MM.1S (cell line): Measurements from ENCODE around the gene ACP6.

Source experiments
- DNase-seq: peaks from one replicate; pipeline ENCODE4 v3.0.0-alpha.2; 2015
- H2AFZ ChIP-seq: fragments of 300-600 bp; sonication (generic); 2 replicates; pipeline ENCODE4 v1.6.0; 2016; ENCODE audit warnings: antibody characterized with exemption, low read length
- H3F3A ChIP-seq: fragments of 300-600 bp; sonication (generic); 2 replicates; pipeline ENCODE4 v1.6.1; 2016; ENCODE audit warnings: mild to moderate bottlenecking, antibody characterized with exemption, low read length, moderate library complexity, mixed read lengths; ENCODE audit not compliant: insufficient read depth
- H3K27ac ChIP-seq: fragments of 300-600 bp; sonication (generic); 2 replicates; pipeline ENCODE4 v1.5.1; 2016; ENCODE audit warnings: mild to moderate bottlenecking, low read length
- H3K27me3 ChIP-seq: fragments of 300-600 bp; sonication (generic); replicated peaks from 2 replicates; pipeline ENCODE4 v1.6.0; 2016; ENCODE audit warnings: low read length; ENCODE audit not compliant: insufficient read depth
- H3K36me3 ChIP-seq: fragments of 300-600 bp; sonication (generic); replicated peaks from 2 replicates; pipeline ENCODE4 v1.6.1; 2016; ENCODE audit warnings: mild to moderate bottlenecking, low read length, mixed read lengths; ENCODE audit not compliant: insufficient read depth
- H3K4me1 ChIP-seq: fragments of 300-600 bp; sonication (generic); 2 replicates; pipeline ENCODE4 v1.6.1; 2016; ENCODE audit warnings: low read length, mixed read lengths
- H3K4me2 ChIP-seq: fragments of 300-600 bp; sonication (generic); 2 replicates; pipeline ENCODE4 v1.6.0; 2016; ENCODE audit warnings: low read depth, low read length
- H3K4me3 ChIP-seq: fragments of 300-600 bp; sonication (generic); 2 replicates; pipeline ENCODE4 v1.5.1; 2016; ENCODE audit warnings: low read length, mixed read lengths
- H3K79me2 ChIP-seq: fragments of 300-600 bp; sonication (generic); 2 replicates; pipeline ENCODE4 v1.6.1; 2016; ENCODE audit warnings: mixed run types, low read length, mixed read lengths
- H3K9ac ChIP-seq: fragments of 300-600 bp; sonication (generic); 2 replicates; pipeline ENCODE4 v1.6.1; 2016; ENCODE audit warnings: low read length, mixed read lengths
- H3K9me2 ChIP-seq: fragments of 300-600 bp; sonication (generic); replicated peaks from 2 replicates; pipeline ENCODE4 v1.6.1; 2016; ENCODE audit warnings: mild to moderate bottlenecking, low read length, mixed read lengths; ENCODE audit not compliant: insufficient read depth
- H3K9me3 ChIP-seq: fragments of 300-600 bp; sonication (generic); replicated peaks from 2 replicates; pipeline ENCODE4 v1.6.1; 2016; ENCODE audit warnings: mild to moderate bottlenecking, low read length, mixed read lengths; ENCODE audit not compliant: insufficient read depth
- H4K20me1 ChIP-seq: fragments of 300-600 bp; sonication (generic); 2 replicates; pipeline ENCODE4 v1.6.1; 2016; ENCODE audit warnings: mild to moderate bottlenecking, low read length, moderate library complexity, mixed read lengths; ENCODE audit not compliant: insufficient read depth
- EZH2 ChIP-seq: fragments of 300-600 bp; sonication (generic); optimal IDR thresholded peaks from 2 replicates; pipeline ENCODE3; 2017; ENCODE audit warnings: low read depth, mild to moderate bottlenecking, antibody characterized with exemption, low read length, mixed read lengths
- EZH2phosphoT487 ChIP-seq: fragments of 300-600 bp; sonication (generic); IDR thresholded peaks from 2 replicates; pipeline ENCODE4 v1.6.1; 2018; ENCODE audit warnings: antibody characterized with exemption, low read length
- TF ChIP-seq, protein P1 (sequence below): fragments of 300-600 bp; sonication (generic); IDR thresholded peaks from 2 replicates; pipeline ENCODE4 v1.5.1; 2016; ENCODE audit warnings: antibody characterized with exemption, low read length, mixed read lengths

Gene ACP6

DNA sequence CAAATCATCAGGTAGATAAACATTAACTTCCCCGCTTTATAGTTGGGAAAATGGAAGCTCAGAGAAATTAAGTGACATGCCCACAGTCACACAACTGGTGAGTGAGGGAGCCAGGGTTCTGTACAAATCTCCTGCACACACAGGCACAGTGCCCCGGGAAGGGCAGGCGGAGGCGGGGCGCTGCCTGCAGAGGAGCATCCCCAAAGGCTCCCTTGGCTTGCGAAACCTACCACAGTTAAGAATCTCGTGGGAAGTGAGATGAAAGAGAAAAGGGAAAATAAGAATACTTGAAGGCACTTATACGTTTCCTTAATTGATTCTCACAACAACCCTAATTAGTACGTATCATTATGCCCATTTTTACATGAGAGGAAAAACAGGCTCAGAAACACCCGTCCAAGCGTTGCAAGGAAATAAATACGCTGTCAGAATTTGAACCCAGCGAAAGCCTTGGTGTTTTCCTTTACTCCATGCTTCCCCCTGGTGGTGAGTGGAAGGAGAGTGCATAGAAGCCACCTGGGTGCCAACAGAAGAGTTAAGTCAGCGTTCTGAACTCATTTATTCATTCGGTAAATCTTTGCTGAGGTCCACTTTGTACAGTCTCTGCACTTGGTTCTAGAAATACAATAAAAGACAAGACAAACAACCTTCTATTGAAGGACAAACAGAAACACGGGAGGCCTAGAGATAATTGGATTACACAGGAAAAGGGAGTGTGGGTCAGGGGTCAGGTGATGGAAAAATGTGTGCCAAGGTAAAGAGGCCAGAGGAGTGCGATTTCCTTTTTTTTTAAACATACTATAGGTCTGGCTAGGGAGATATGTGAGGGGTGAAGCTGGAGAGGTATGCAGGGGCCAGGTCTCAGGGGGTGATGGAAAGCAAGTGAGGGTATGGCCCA, 28.4 kb downstream of the ACP6 start:
- H3K36me3 ChIP-seq = no peaks in the 10 kb centered on the region; the same call in 1 of the 2 replicates
- no peak overlapping the region for H3K9ac ChIP-seq
- peak overlapping the region; percentile 59; the same call in 1 of the 2 replicates for H3K4me2 ChIP-seq
- no peaks in the 10 kb centered on the region for H3K27me3 ChIP-seq
- H3F3A ChIP-seq = no peaks in the 10 kb centered on the region
- H3K4me3 ChIP-seq = no peak overlapping the region
- H3K79me2 ChIP-seq = no peaks in the 10 kb centered on the region
- no peaks in the 10 kb centered on the region for H3K9me3 ChIP-seq
- peak; percentile 80 for DNase-seq
- peaks cover 9% of the 10 kb centered on the region for H3K4me1 ChIP-seq
- H3K9me2 ChIP-seq = no peaks in the 10 kb centered on the region
- no peak overlapping the region for H3K27ac ChIP-seq
- TF ChIP-seq, protein P1, sequence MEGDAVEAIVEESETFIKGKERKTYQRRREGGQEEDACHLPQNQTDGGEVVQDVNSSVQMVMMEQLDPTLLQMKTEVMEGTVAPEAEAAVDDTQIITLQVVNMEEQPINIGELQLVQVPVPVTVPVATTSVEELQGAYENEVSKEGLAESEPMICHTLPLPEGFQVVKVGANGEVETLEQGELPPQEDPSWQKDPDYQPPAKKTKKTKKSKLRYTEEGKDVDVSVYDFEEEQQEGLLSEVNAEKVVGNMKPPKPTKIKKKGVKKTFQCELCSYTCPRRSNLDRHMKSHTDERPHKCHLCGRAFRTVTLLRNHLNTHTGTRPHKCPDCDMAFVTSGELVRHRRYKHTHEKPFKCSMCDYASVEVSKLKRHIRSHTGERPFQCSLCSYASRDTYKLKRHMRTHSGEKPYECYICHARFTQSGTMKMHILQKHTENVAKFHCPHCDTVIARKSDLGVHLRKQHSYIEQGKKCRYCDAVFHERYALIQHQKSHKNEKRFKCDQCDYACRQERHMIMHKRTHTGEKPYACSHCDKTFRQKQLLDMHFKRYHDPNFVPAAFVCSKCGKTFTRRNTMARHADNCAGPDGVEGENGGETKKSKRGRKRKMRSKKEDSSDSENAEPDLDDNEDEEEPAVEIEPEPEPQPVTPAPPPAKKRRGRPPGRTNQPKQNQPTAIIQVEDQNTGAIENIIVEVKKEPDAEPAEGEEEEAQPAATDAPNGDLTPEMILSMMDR = peak; percentile 98
- no peak for TF ChIP-seq EZH2phosphoT487
- no peaks in the 10 kb centered on the region for H4K20me1 ChIP-seq
- H2AFZ ChIP-seq = no peak overlapping the region

GRCh38 chr1:147641291-147641690, 29.0 kb downstream of the ACP6 start:
- no peaks in the 10 kb centered on the region for H3K79me2 ChIP-seq
- H3K36me3 ChIP-seq = no peaks in the 10 kb centered on the region; the same call in 1 of the 2 replicates
- H3K27ac ChIP-seq = no peak overlapping the region
- H3K9me2 ChIP-seq = no peaks in the 10 kb centered on the region
- H3K9me3 ChIP-seq = no peaks in the 10 kb centered on the region
- H3K27me3 ChIP-seq = no peaks in the 10 kb centered on the region
- peak overlapping the region; percentile 59 for H3K4me2 ChIP-seq
- peak overlapping the region; percentile 13; the same call in 1 of the 2 replicates for H2AFZ ChIP-seq
- H3K9ac ChIP-seq = no peak overlapping the region
- DNase-seq = no peak
- peaks cover 9% of the 10 kb centered on the region for H3K4me1 ChIP-seq
- H4K20me1 ChIP-seq = no peaks in the 10 kb centered on the region
- no peaks in the 10 kb centered on the region for H3F3A ChIP-seq
- no peak overlapping the region for H3K4me3 ChIP-seq
- TF ChIP-seq, protein P1 = no peak
- TF ChIP-seq EZH2phosphoT487 (no peak), EZH2 (no peak)

- H3K27me3 ChIP-seq = no peaks in the 10 kb centered on the region
- H3K4me3 ChIP-seq = no peak overlapping the region
- H3K27ac ChIP-seq = no peak overlapping the region
- H3K9me3 ChIP-seq = no peaks in the 10 kb centered on the region
- no peak overlapping the region for H3K9ac ChIP-seq
- no peak for TF ChIP-seq EZH2
- TF ChIP-seq, protein P1 = peak; percentile 98
- no peaks in the 10 kb centered on the region for H3K79me2 ChIP-seq
- H2AFZ ChIP-seq = peak overlapping the region; percentile 40; the same call in 1 of the 2 replicates
- peak; percentile 89 for DNase-seq
- peaks cover 9% of the 10 kb centered on the region for H3K4me1 ChIP-seq
- no peaks in the 10 kb centered on the region for H3K9me2 ChIP-seq
- no peaks in the 10 kb centered on the region for H4K20me1 ChIP-seq
- H3K36me3 ChIP-seq = no peaks in the 10 kb centered on the region; the same call in 1 of the 2 replicates
- peak overlapping the region; percentile 59 for H3K4me2 ChIP-seq
- H3F3A ChIP-seq = no peaks in the 10 kb centered on the region
Measured at GRCh38 chr1:147640553-147641165, 29.7 kb downstream of the ACP6 start.
